Suprapubic skin (tissue), 3 donors: Measurements from ENCODE around the gene LRPPRC.

Source experiments
- POLR2AphosphoS5 ChIP-seq, 3 donors: sonication (generic); formaldehyde crosslinking; IDR thresholded peaks; one replicate each; pipeline ENCODE4 v1.6.1; 2017; ENCODE audit warnings: antibody characterized with exemption in 3 of 3
- TF ChIP-seq, protein P1 (sequence below), 2 donors: fragments of 200-600 bp in 1 of 2; fragments of 450-650 bp in 1 of 2; sonication (generic) in 1 of 2; IDR thresholded peaks; one replicate each; pipeline ENCODE4 v1.5.1; 2016 to 2019; ENCODE audit warnings: antibody characterized with exemption in 2 of 2, mild to moderate bottlenecking in 1 of 2, moderate library complexity in 1 of 2

DNA sequence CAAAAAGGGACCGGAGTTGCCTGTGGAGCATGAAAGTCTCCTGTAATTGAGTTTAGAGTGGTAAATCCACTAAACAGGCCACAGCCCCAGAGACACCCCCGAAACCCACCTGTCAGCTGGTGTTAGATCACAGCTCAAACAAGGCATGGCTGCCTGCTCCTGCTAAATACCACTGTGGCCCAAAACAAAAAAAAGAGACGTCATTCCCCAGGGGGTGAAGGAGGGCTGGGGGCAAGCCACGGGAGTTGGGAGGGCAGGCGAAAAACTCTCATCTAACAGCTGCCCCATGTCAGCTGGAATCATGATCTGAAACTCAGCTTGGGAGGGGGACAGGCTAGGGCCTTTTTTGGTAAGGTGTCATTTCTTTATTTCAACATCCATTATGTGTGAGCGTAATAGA is 42.5 kb upstream of the LRPPRC start:
- TF ChIP-seq, protein P1, sequence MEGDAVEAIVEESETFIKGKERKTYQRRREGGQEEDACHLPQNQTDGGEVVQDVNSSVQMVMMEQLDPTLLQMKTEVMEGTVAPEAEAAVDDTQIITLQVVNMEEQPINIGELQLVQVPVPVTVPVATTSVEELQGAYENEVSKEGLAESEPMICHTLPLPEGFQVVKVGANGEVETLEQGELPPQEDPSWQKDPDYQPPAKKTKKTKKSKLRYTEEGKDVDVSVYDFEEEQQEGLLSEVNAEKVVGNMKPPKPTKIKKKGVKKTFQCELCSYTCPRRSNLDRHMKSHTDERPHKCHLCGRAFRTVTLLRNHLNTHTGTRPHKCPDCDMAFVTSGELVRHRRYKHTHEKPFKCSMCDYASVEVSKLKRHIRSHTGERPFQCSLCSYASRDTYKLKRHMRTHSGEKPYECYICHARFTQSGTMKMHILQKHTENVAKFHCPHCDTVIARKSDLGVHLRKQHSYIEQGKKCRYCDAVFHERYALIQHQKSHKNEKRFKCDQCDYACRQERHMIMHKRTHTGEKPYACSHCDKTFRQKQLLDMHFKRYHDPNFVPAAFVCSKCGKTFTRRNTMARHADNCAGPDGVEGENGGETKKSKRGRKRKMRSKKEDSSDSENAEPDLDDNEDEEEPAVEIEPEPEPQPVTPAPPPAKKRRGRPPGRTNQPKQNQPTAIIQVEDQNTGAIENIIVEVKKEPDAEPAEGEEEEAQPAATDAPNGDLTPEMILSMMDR (IDR thresholded peaks at IDR 0.05): no peak
- TF ChIP-seq POLR2AphosphoS5 (IDR thresholded peaks at IDR 0.05): no peak
